ENCODE results near the gene USH2A.
"Not testable (repeated sequence)": the region's sequence is repeated elsewhere in the genome, so short reads cannot be mapped to it uniquely, and the experiment has no call there.

The USH2A gene

DNA sequence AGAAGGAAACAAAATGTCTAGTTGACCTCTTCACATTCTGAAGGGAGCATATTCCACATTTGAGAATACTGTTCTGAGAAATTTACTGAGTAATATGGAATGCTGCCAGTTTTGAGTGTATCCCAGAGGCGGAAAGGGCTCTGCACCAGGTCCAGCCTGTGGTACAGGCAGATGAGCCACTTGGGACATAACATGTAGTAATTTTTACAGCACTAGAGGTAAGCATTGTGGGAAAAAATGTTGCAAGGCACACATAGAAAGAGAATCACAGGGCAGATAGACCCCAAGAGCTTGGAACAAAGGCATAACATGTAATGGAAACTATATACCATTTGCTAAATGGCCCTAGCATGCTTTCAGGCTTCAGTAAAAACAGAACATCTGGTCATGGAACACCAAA is 228.5 kb downstream of the USH2A start:
- no peak for DNase-seq (ENCODE audit: low spot score)

DNA sequence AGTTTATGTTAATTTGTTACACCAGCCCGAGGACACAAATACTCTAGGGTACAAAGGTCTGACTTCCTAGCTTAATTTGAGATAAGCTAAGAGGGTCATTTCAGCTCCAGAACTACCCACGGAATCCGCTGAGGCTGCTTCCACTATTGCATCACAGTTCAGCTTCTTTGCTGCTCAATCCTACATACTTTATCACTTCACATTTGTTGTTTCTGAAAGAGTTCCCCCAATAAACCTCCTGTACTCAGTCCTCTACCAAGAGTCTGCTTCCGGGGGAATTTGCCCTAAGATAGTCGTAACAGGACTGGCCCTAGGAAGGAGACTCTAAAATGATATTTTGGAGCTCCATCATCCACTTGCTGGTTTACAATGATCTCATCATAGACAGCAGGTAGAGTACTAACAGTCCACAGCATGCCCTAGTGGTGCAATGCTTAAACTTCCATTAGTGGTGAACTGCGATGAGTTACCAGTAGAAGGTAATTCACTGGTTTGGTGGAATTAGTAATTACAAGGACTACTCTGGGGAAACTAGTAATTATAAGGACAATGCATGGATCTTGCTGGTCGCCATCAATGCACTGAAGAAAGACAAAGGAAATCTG is 229.3 kb downstream of the USH2A start:
- no peak for DNase-seq (ENCODE audit: low spot score)

DNA sequence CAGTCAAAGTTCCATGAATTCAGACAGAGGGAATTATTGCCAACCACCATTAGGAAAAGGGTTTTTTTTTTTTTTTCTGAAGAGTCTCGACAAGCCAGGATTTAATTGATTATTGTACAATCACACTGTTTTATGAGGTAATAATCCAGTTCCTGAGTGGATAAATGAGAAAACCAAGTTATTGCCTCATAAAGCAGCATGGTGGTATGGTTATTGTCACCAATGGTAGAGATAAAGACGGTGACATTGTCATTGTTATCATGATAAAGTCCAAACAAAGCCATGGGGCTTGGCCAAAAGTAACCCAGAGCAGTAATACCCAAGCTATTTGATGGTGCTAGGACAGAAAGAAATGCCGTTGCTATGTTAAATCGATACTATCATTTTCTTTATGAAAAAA is 232.8 kb downstream of the USH2A start:
- no peak for DNase-seq (ENCODE audit: low spot score)

GRCh38 chr1:216186816-216187215 is 236.4 kb downstream of the USH2A start:
- DNase-seq (ENCODE audit: low spot score), result no peak

DNA sequence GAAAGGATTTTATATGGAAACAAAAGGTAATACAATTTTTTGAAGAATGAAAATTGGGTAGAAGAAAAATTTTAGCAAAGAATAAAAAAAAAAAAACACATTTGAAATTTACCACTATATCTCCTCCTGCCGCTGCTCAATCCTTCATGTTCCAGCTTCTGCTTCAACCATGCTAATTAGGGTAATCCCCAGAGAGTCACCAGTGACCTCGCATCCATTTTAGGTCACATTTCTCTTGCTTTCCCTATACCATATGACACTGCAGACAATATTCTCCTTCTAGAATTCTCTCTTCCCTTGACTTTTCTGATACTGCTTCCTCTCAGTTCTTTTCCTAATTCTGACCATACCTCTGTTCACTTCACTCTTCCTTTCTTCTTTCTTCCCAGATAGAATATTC is 237.1 kb downstream of the USH2A start:
- no peak for DNase-seq (ENCODE audit: low spot score)

- no peak for DNase-seq (ENCODE audit: low spot score)
Observed at GRCh38 chr1:216184126-216184680, 239.0 kb downstream of the USH2A start.

- DNase-seq (ENCODE audit: low spot score), result no peak
Observed at GRCh38 chr1:216183454-216183853, 239.8 kb downstream of the USH2A start.

DNA sequence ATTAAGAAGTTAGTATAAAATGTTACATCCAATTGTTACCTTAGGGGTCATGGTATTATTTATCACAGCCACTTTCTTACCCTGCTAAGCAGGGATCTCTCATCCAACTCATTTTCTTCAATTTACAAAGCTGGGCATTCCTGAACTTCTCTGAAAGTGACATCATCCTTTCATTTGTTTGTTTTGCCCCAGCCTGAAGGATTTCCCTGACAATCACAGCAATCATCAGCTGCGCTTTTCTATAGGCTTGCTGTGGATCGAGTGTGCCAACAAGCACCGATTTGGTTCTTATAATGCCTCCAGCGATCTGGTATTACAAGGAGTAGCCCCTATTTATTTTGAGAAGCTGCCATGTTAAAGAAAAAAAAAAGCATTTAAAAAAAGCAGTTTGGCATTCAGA is 240.2 kb downstream of the USH2A start:
- no peak for DNase-seq (ENCODE audit: low spot score)

- DNase-seq (ENCODE audit: low spot score), result no peak
Observed at GRCh38 chr1:216181590-216181989, 241.7 kb downstream of the USH2A start.

- DNase-seq (ENCODE audit: low spot score), result no peak
Observed at GRCh38 chr1:216178281-216178680, 245.0 kb downstream of the USH2A start.

- DNase-seq (ENCODE audit: low spot score), result no peak
Observed at GRCh38 chr1:216176970-216177369, 246.3 kb downstream of the USH2A start.

DNA sequence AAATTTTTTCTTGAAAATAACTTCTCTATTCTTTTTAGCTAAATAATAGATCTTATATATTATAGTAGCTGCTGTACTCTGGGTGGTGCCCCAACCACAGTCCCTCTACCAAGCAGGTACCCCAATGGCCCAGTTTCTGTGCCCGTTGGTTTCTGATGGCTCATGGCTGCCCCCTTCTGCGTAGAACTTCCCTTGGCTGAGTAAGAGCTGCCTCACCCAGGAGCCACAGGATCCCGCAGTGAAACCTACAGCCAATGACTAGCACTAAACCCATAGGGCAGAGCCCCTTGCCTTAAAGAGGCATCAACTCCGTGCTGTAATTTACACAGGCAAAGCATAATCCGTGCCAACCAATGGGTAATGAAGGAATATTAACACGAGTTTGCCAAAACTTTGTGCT is 247.5 kb downstream of the USH2A start:
- DNase-seq (ENCODE audit: low spot score), result no peak

DNA sequence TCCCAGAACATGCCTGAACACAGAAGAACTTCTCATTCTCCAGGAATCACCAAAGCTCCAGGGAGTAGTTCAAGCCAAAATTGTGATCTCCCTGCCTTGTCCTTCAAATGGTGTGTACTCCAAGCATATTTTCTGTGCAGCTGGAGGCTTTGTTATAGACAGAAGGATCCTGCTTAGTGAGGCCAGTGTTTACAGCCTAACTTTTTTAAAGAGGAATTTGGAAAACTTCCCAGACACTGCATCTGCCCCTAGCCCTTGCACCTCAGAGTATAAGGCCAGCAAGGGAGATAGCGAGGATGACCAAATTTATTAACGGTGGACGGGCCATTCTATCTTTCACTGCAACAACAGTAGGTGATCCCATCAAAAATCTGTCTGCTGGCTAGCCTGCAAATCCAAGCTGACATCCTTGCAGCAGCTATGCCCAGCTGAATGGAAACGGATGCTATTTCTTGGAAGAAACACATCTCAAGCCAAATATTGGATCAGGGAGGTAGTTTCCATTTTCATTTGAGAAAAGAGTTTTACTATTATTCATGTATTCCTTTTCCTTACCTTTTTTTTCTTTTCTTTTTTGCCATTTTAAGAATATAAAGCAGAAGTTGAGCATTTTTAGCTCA is 249.8 kb downstream of the USH2A start:
- DNase-seq (ENCODE audit: low spot score), result no peak

DNA sequence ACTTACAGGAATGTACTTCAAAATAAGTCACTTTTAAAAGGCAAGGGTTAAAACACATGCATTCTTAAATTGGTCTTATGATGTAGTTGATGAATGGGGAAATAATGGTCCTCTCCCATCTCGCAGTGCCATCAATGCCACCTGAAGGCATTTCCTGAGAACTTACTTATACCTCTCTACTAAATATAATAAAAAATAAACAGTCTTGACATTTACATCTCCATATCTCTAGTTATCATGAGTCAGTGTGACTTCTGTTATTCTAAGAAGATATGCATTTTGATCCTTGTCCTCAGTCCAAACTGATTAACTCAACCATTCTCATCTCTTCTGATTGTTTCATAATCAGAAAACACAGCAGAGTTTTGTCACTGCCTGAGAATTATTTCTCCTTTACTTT is 253.9 kb downstream of the USH2A start:
- no peak for DNase-seq (ENCODE audit: low spot score)

DNA sequence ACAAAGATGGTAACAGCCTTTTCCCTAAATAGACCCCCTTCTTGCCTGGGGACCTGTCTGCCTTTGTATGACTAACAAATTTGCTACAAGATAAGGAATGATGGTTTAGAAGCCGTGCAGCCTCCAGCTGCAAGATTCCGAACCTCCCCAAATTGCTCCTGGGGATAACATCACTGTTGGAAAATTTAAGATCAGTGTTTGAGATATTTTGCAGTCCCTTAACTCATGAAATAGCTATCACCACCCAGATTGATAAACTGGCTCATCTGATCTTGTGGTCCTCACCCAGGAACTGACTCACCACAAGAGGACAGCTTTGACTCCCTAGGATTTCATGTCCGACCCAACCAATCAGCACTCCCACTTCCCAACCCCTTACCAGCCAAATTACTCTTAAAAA is 254.7 kb downstream of the USH2A start:
- DNase-seq (ENCODE audit: low spot score), result no peak

- DNase-seq (ENCODE audit: low spot score), result no peak
Observed at GRCh38 chr1:216154063-216154462, 269.2 kb downstream of the USH2A start.

GRCh38 chr1:216153130-216153529 is 270.1 kb downstream of the USH2A start:
- DNase-seq (ENCODE audit: low spot score), result no peak

DNA sequence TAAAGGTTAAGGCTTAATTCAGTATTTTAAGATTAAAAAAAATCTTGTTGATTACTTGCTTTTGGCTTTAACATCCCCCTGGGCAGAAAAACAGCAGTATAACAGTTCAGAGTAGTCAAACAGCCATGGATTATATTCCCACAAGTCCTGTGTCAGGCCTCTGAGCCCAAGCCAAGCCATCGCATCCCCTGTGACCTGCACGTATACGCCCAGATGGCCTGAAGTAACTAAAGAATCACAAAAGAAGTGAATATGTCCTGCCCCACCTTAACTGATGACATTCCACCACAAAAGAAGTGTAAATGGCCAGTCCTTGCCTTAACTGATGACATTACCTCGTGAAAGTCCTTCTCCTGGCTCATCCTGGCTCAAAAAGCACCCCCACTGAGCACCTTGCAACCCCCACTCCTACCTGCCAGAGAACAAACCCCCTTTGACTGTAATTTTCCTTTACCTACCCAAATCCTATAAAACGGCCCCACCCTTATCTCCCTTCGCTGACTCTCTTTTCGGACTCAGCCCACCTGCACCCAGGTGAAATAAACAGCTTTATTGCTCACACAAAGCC is 277.7 kb downstream of the USH2A start:
- DNase-seq (ENCODE audit: low spot score), result not testable (repeated sequence)

DNA sequence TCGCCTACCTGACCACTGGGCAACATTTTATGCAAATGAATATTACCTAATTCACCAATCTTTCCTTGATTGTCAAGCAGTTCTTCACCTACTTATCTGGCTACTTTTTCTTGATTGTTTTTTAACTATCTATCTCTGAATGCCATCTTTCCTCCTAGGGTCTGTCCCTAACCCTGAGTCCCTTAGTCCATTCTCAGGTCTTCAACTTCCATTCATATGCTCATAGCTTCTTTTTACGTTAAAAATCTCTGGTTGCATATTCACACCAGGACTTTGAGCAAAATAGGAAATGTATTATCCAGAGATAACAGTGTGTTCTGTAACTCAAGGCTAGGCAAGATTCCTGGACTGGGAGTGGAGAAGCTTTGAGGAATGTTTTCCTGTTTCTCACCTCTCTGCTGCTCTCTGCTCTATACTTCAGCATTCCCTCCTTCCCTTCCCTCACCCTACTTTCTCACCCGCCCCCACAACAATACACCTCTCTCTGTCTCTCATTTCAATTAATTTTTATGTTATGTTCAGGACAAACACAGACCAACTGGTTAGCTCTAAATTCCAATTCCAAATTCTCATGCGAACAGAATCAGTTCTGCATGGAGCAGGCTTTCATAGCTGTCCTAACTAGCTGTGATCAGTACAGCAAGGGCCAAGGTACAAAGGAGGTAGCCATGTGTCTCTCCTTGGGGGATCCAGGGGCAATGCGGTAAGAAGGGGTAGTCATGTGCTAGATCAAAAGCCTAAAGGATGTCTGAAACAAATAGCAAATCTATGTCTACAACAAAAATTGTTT is 278.4 kb downstream of the USH2A start:
- DNase-seq (ENCODE audit: low spot score), result no peak

- no peak for DNase-seq (ENCODE audit: low spot score)
Observed at GRCh38 chr1:216142921-216143320, 280.3 kb downstream of the USH2A start.

GRCh38 chr1:216140730-216141524 is 282.3 kb downstream of the USH2A start:
- DNase-seq (ENCODE audit: low spot score), result no peak

GRCh38 chr1:216124192-216124781 is 299.0 kb downstream of the USH2A start:
- no peak for DNase-seq (ENCODE audit: low spot score)

Data from putamen (tissue), 1 donor.